T follicular helper cell (primary cell): Measurements from ENCODE around the gene FTO.

Experiments used
- DNase-seq: peaks from one replicate; pipeline ENCODE4 v3.0.0-alpha.2; 2020; ENCODE audit warnings: low read depth

The FTO gene

GRCh38 chr16:53967572-53967971 is 263.6 kb downstream of the FTO start:
- DNase-seq = no peak

GRCh38 chr16:53968454-53968853 is 264.5 kb downstream of the FTO start:
- no peak for DNase-seq

GRCh38 chr16:53968896-53969295 is 264.9 kb downstream of the FTO start:
- DNase-seq = no peak

DNA sequence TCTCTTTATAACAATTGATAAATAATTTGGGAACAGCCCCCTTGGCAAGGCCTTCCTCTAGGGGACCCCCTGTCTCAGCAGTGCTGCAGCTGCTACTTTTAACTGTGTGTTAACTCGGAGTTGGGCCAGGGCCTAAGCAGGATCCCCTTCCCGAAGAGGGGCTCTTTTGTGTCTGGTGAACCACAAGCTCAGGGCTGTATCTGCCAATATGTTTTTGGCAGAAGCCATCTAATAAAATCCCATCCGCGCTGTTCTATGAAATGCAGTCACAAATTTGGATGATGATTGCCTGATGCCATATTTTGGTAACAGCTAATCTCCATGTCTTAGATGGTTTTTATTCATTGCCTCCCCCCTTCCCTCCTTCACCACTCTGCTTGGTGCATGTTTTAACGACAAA is 267.7 kb downstream of the FTO start:
- DNase-seq = no peak

DNA sequence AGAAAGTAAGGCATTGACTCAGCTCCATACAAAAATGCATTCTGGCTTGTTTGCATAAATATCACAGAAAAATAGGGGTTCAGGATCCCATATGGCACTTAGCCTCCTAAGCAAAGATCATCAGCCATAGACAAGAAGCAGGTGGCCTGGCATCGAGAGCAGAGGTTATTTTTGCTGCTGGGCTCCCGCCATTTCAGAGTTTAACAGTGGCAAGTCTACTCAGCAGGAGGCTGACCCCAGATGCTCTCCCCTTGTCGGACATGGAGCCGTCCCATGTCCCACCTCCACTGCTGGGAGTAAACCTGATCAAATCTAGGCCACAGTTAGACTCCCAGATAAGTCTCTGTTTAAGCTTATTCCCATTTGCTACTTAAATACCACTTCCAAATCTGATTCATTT is 269.1 kb downstream of the FTO start:
- DNase-seq = no peak

- no peak for DNase-seq
Observed at GRCh38 chr16:53974484-53975080, 270.6 kb downstream of the FTO start.

GRCh38 chr16:53980675-53981074 is 276.7 kb downstream of the FTO start:
- no peak for DNase-seq

GRCh38 chr16:53982631-53983042 is 278.7 kb downstream of the FTO start:
- no peak for DNase-seq

DNA sequence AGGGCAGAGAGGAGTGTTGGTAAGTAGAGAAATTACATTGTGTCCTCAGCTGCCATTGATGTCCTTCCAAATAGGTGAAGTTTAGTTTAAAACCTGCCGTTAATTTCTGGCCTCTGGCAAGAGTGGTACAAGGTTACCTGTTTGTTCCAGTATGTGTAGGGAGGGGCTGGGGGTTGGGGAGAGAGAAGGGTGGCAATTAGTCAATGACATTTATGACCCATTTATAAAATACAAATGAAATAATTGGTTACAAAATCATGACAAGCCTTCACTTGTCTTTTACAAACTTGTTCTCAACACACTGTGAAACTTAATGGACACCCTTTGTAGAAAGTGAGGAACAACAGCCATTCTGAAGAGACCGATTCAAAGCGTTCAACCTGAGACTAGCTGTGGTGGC is 281.0 kb downstream of the FTO start:
- DNase-seq = no peak

GRCh38 chr16:53985861-53986260 is 281.9 kb downstream of the FTO start:
- no peak for DNase-seq

DNA sequence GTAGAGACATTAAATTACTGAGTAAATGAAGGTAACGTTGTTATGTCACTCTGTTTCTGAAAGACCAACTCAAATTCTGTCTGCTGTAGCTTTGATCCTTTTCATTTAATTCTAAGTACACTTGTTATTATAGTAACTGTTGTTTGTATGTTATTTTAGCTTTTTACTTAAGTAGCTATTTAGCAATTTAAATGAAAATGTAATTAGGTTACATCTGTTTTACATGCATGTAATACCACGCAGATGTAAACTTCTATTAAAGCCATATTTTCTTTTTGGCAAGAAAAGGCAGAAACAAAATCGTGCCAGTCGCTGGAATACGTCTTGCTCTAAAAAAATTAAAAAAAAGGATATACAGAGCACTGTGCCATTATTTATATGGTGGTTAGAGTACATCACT is 282.8 kb downstream of the FTO start:
- DNase-seq = no peak

DNA sequence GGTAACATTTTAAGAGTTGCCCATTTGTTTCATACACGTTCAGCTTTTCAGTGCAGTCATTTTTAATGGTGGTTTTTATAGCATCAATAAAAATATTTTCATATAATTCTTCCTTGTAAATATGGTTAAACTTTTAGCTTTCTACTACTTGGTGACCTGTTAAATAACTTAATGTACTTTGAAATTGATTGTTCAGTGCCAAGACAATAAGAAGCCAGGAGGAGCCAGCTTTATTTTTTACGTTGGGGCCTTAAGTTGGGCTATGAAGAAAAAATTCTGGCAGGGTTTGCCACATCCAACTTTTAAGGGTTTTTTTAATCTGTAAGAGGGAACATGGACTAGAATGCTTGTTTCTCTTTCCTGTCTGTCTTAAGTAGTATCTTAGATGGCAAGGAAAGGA is 284.2 kb downstream of the FTO start:
- no peak for DNase-seq

DNA sequence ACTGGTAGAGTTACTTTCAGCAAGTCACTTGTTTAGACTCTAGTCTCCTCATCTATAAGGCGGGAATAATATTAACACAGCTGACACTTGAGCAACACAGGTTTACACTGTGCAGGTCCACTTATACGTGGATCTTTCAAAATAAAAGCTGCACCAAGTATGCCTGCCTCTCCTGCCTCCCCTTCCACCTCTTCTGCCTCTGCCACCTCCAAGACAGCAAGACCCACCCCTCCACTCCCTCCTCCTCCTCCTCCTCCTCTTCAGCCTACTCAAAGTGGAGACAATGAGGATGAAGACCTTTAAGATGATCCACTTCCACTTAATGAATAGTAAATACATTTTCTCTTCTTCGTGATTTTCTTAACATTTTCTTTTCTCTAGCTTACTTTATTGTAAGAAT is 285.6 kb downstream of the FTO start:
- DNase-seq = no peak

- no peak for DNase-seq
Observed at GRCh38 chr16:53991754-53992378, 287.9 kb downstream of the FTO start.

- no peak for DNase-seq
Observed at GRCh38 chr16:53995378-53995777, 291.4 kb downstream of the FTO start.

- DNase-seq = no peak
Observed at GRCh38 chr16:53996961-53997360, 293.0 kb downstream of the FTO start.

DNA sequence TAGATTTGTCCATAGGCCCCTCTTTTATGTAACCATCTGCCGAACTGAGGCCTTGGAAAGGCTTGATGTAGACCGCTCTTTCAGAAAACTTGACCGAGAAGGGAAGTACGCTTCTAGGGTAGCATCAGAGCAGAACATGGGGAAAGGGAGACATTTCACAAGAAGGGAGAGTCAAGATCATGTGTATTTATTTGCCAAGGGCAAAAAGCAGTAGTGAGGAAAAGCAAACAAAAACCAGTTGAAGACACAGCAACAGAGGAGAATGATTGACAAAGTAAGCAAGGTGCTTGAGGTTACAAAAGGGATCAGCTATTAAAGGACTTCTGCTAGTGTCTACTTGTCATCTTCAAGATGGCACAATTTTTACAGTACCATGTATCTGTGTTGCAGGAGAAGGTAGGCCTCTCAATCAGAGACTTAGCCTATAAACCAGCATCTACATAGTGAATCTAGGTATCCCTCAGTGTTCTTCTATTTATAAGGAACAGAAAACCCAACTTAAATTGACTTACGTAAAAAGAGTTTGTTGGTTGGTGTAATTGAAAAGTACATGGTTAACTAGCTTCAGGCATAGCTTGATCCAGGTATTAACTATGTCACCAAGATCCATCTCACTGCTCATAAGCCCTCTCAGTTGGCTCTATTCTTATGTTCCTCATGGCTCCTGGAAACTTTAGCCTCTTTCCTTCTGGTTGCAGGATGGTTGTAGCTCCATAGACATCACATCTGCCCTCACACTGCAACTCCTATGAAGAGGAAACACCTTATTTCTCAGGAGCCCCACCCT is 294.3 kb downstream of the FTO start:
- no peak for DNase-seq

GRCh38 chr16:53998966-53999522 is 295.1 kb downstream of the FTO start:
- DNase-seq = no peak

GRCh38 chr16:53999841-54000240 is 295.9 kb downstream of the FTO start:
- DNase-seq = no peak

DNA sequence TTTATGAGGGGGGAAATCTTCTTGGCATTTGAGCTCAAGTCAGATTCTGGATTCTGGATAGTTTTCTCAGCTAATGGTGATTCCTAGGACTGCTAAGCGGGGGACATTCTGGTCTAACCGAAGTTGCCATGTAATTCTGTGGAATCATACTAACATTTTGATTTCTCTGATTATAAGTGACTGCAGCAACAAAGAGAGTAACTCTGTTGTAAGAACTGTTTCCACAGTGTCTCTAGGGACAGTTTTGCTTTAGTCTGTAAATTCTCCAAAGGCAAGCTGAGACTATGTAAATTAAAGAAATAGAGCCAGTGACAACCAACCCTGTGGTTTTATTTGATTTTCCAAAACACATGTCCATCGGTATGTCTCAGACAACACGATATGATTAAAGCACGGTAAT is 296.4 kb downstream of the FTO start:
- no peak for DNase-seq

DNA sequence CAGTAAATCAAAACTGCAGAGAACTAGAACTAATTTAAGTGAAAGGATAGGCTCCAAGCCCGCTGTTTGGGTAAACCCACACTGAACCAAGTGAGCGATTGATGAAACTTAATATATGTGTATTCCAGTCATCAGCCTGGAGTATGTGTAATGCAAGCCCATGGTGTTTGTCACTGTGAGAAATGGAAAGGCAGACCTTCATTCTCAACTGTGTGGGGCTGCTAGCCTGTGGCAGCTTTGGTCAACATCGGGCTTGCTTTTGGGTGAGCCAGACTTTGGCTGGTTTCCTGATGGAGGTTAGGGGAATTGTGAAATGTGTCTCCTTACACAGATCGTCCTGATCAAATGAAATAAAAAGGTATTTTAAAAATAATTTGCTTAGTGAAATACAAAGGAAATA is 302.7 kb downstream of the FTO start:
- no peak for DNase-seq

DNA sequence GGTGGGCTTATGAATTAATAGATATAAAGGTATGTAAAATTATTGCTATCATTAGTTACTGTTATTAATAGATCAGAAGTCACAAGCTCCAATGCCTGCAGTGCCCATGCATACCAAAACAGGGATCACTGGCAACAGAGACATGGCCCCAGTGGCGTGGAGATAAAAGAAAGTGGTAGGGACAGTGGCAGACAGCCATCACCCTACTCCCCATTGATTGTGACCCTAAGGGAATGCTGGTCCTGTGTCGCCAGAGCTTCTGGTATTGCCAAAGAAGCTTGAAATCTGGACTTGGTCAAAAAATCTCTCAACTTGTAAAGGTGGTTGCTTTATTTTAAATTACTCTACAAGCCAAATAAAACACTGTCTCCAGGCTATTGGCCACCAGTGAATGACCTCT is 303.5 kb downstream of the FTO start:
- DNase-seq = no peak
